AG10803 (cell line): ENCODE measurements around the gene SPRED2.

Source experiments
- DNase-seq: peaks from one replicate; pipeline ENCODE4 v3.0.0; 2010; ENCODE audit warnings: low read depth
- H3K4me3 ChIP-seq: 2 replicates; pipeline ENCODE4 v1.5.1; 2011; ENCODE audit warnings: mild to moderate bottlenecking, low read length, control low read depth
- CTCF ChIP-seq: conservative IDR thresholded peaks from 2 replicates; pipeline ENCODE4 v1.5.1; 2011; ENCODE audit warnings: mild to moderate bottlenecking, low read length, control low read depth, inconsistent platforms

Gene SPRED2

GRCh38 chr2:65368468-65368867 is 63.9 kb downstream of the SPRED2 start:
- no peak for TF ChIP-seq CTCF
- no peak overlapping the region for H3K4me3 ChIP-seq
- no peak for DNase-seq

DNA sequence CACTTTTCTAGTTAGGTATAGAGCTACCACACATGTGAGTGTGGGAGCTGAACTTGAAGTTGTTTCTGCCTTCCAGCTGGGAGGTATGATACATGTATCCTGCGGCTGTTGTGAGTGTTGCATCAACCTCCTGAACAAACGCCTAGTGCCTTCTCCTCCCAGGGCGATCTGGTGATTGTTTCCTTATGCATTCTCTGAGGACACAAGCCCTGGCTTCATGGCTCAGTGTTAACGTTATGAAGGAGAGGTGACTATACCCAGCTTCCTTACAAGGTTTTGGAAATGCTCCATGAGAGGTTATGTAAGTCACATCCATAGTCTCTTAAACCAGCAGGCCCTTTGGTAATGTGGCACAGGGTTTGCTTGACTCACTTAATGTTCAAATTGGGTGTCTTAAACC is 64.9 kb downstream of the SPRED2 start:
- H3K4me3 ChIP-seq, result no peak overlapping the region
- DNase-seq, result peak; percentile 99
- no peak for TF ChIP-seq CTCF

DNA sequence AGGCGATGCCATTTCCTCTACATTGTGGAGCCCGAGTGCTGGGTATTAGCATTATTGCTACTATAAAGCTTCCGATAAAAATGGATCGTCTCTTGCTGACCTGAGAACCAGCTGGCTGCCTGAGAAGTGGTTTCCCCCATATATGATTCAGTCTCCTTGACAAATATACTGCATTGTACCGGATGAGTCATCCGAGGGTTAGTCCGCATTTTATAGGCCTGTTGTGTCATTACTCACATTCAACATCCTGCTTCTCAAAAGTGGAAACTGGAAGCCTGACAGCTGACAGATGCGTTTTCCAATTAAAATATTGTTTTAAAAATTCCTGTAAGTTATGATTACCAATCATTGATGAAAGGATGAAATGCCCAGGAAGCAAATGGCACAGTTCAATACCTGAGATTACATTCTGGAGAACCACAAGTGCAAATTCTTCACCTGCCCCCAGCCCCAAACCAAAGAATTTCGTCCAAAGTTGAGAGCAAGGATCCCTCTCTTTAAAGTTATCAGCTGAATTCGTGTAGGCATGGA is 65.7 kb downstream of the SPRED2 start:
- no peak for TF ChIP-seq CTCF
- DNase-seq, result peak; percentile 94
- peak overlapping the region; percentile 46 for H3K4me3 ChIP-seq

DNA sequence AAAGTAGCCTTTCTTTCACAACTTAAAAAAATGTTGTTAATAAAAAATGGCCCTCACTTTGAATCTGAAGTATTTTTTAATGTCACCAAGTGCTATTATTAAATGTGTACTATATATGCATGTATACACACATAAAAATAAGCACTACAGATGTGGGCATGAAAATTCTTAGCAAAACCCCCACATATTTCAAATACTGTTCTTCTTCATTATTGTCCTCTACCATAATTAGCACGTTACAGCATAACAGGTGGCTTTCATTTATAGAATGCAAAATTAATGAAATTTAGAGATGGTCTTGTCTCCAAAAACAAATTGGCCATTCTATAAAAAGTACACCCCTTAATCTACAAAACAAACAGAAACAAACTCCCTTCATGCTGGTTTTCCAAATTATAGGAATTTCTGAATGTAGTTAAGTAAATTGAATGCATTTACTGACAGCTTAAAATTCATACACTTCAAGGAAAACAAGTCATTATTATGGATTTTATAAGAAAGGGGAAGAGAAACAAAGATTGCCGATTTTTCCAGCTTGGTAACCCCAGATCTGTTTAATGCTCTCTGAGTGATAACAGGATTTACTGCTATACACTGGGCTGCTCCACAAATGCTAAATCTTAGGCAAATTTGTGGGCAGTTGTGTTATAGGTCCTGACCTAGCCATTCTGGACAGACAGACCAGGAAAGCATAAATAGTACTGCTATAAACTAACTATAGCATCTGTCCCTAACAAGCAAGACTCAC is 67.2 kb downstream of the SPRED2 start:
- no peak for DNase-seq
- H3K4me3 ChIP-seq, result no peak overlapping the region; the same call in 1 of the 2 replicates
- no peak for TF ChIP-seq CTCF

- TF ChIP-seq CTCF, result no peak
- no peak overlapping the region for H3K4me3 ChIP-seq
- DNase-seq, result no peak
Measured at GRCh38 chr2:65363879-65364666, 68.3 kb downstream of the SPRED2 start.

DNA sequence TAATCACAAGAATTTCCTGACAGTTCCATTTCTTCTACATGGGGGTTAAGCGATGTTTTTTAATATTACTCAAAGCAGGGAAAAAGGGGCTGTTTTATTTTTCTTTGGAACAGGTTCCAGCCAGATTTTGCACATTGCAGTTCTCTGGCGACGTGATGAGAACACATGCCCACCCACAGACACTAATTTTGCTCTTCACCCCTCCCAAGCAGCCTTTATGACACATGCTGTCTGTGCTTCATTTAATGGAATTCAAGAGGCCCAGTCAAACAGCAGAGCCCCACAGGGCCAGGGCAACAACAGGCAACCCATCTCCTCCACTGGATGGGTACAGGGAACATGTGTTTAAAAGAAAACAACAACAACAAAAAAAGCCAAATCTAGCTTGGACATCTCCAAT is 70.8 kb downstream of the SPRED2 start:
- DNase-seq, result peak; percentile 60
- no peak overlapping the region for H3K4me3 ChIP-seq
- no peak for TF ChIP-seq CTCF
